ENCODE results near the gene CGNL1.

CGNL1 gene

DNA sequence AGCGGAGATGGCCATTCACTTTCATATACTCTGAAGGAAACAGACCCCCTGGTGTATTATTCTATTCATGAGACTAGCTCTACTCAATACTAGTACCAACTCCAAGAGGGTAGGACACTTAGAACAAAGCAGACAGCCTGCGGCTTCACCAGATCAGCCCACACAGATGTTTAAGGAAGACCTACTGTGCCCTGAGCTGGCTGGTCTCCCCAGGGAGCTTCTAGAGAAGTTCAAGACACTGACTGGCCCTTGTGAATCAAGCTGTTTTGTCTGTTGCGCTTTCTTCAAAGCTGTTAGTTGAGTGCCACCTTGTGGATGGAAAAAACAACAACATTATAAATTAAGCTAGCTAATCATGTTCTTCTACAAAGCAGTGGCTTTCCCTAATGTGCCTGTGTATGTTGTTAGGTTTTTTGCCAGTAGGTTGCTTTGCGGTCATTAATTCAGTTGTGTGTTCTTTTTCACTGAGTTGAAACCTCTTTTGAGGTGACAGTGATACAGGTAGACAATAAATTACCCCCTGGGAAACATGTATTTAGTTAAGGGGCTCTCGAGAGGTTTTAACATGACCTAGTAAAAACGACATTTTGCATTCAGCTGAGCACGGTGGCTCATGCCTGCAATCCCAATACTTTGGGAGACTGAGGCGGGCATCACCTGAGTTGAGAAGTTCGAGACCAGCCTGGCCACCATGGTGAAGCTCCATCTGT is 151.2 kb downstream of the CGNL1 start:
- DNase-seq (ENCODE audit: low spot score) = peak; percentile 25

GRCh38 chr15:57528940-57529565 is 152.7 kb downstream of the CGNL1 start:
- no peak for DNase-seq (ENCODE audit: low spot score)

DNA sequence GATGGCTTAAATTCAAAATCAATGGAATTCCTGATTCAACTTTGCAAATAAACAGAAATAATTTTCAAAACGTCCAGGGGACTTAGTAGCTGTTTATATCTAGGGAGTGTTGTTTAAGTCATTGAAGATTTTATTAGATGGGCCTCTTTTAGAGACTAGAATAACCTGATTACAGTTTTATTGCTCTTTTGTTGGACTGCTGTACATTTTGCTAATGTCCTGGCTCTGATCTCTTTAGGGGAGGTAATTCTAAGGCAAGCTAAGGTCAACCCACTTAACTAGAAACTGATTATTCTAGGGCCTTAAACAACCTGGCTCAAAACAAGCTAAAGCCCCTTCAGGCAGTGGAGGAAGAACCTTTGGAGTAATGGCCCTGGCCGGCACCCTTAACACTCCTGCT is 153.4 kb downstream of the CGNL1 start:
- DNase-seq (ENCODE audit: low spot score) = no peak

DNA sequence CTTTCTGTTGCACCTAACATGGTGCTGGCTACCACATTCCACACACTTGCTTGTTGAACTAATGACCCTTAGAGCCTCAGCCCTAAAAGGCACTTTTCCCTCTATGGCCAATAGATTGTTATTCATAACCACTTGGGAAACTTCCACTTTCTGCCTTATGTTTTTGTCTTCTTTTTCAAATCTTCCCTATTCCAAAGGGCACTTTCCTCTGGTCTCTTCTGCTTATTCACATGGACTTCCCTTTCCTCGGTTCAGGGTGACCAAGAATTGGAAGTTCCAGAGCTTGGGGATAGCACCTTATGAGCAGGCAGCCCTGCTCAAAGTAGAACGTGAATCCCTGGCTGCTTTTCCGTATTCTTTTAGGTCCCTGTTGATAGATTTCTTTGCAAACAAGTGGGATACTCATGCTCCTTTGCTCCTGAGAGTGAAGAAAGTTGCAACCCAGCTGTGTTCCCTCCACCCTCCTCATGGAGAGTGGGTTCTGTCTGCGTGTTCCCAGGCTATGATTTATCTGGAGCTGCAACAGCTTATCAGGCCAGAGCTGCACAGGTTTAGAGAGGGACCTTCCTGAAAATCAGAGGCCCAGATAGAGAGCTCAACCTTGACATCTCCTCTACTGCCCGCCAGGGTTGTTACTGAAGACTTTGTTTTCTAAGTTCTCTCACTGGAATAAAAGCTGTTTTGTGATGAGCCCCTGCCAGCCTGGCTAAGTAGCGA is 156.6 kb downstream of the CGNL1 start:
- DNase-seq (ENCODE audit: low spot score) = no peak

GRCh38 chr15:57533448-57533799 is 157.1 kb downstream of the CGNL1 start:
- DNase-seq (ENCODE audit: low spot score) = no peak

- no peak for DNase-seq (ENCODE audit: low spot score)
These were observed 158.0 kb downstream of the CGNL1 start for GRCh38 chr15:57534281-57534680.

- no peak for DNase-seq (ENCODE audit: low spot score)
These were observed 160.8 kb downstream of the CGNL1 start for GRCh38 chr15:57537072-57537471.

GRCh38 chr15:57537488-57538264 is 161.4 kb downstream of the CGNL1 start:
- DNase-seq (ENCODE audit: low spot score) = no peak

- no peak for DNase-seq (ENCODE audit: low spot score)
These were observed 161.9 kb downstream of the CGNL1 start for GRCh38 chr15:57538265-57538529.

- no peak for DNase-seq (ENCODE audit: low spot score)
These were observed 162.5 kb downstream of the CGNL1 start for GRCh38 chr15:57538821-57539220.

GRCh38 chr15:57540211-57540610 is 163.9 kb downstream of the CGNL1 start:
- no peak for DNase-seq (ENCODE audit: low spot score)

DNA sequence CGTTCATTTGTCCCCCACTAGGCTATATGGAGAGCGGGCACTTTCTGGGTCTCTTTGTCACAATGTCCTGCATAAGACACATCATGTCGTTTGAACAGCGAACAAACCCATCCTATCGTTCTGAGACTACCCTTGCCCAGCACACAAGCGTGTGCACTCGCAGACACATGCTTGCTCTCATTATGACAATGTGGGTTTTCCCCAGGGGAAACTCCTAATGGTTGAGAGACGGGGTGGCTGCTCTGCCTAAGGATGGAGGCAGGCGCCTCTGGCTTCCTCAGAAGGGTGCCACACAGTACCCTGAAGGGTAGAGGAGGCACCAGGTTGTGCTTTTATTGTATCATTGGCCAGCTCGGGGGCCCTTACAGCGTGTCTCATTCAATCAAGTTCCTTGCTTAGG is 164.4 kb downstream of the CGNL1 start:
- DNase-seq (ENCODE audit: low spot score) = no peak

DNA sequence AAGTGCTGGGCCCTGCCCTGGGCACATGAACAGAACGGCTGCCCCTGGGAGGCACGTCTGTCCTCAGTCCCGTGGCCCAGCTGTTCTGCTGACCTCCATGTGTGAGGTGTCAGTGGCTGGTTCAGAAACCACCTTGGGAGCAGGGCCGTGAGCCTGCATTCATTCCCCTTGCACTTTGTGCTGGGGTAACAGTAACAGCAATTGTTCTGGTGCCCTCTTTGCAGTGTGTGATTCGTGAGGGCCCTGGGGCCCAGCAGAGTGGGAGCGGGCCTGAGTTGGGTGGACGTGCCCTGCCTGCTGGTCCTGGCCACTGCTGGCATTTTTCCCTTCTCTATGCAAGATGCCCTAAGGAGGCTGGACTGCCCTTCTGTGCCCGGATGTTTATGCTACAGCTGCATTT is 165.0 kb downstream of the CGNL1 start:
- no peak for DNase-seq (ENCODE audit: low spot score)

GRCh38 chr15:57541805-57542504 is 165.7 kb downstream of the CGNL1 start:
- peak; percentile 53 for DNase-seq (ENCODE audit: low spot score)

GRCh38 chr15:57542505-57542817 is 166.2 kb downstream of the CGNL1 start:
- DNase-seq (ENCODE audit: low spot score) = no peak

- no peak for DNase-seq (ENCODE audit: low spot score)
These were observed 168.7 kb downstream of the CGNL1 start for GRCh38 chr15:57544848-57545480.

DNA sequence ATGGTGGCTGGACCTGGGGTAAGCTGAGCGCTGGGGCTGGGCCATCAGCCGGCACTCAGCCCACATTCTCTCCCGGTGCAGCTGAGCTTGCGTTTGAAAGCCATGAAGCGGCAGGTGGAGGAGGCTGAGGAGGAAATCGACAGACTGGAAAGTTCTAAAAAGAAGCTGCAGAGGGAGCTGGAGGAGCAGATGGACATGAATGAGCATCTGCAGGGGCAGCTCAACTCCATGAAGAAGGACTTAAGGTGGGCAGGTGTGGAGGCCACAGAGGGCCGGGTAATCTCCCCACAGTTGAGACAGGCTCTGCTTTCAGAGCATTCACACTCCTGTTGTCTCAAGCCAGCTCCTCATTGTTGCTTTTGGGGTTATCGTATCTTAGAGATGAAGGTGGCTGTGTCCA is 169.7 kb downstream of the CGNL1 start:
- DNase-seq (ENCODE audit: low spot score) = no peak

- DNase-seq (ENCODE audit: low spot score) = no peak
These were observed 171.0 kb downstream of the CGNL1 start for GRCh38 chr15:57547243-57547755.

DNA sequence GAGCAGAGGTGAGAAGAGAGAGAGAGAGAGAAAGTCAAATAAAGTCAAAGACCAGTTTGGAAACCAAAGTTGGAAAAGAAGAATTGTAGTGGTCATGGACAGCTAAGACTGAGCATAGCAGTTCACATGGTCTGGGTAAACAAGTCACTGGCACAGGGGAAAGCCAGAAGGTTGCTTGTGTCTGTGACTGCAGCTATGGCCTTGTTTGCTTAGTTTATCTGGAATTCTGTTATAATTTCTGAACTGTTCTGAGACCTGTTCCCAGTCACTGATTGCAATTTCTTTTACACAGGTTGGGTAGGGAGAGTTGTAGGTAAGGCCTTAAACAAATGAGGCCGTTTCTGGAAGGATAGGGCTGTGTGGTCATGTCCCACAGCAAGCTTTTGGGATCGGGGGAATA is 172.0 kb downstream of the CGNL1 start:
- no peak for DNase-seq (ENCODE audit: low spot score)

GRCh38 chr15:57548835-57549234 is 172.5 kb downstream of the CGNL1 start:
- DNase-seq (ENCODE audit: low spot score) = no peak

- no peak for DNase-seq (ENCODE audit: low spot score)
These were observed 173.6 kb downstream of the CGNL1 start for GRCh38 chr15:57549935-57550334.

DNA sequence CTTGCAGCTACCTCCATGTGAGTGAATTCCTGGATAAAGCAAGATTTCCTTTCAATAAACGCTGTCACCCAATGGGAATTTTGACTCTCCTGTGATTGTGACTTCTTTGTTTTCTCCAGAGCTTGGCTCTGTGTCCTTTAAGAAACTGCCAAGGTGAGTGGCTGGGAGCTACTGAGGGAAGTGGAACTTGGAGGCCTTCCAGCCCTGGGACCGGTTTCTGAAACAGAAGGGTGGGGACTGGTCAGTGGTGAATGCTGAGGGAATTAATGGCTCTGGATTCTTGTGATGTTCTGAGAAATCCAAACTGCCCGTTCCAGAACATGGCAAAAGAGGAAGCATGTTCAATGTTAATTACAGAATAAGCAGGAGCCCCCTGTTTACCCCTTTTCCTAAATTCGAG is 174.3 kb downstream of the CGNL1 start:
- no peak for DNase-seq (ENCODE audit: low spot score)
